Endothelial cell of umbilical vein (primary cell): ENCODE data around the gene CEP70. TPM values are rescaled to one million over a fixed set of nuclear protein-coding genes. Genes with fewer than 3 reads are reported as not detected.

Experiments
- BruUV-seq: library from RNA; stranded (reverse); fragments of 400-500 nt; replicated peaks from 2 replicates; lab custom pipeline; 2021; lab: Mats Ljungman, UMichigan
- CTCF ChIA-PET: fragments of 300-600, 350-600 bp; sonication (Branson Sonifier 250); formaldehyde crosslinking; loops from one replicate; lab custom pipeline; 2021; ENCODE audit warnings: antibody characterized with exemption, inconsistent platforms; lab: Charles Lee
- POLR2A ChIA-PET: fragments of 300-600, 350-600 bp; sonication (Branson Sonifier 250); formaldehyde crosslinking; loops from one replicate; lab custom pipeline; 2021; ENCODE audit warnings: antibody characterized with exemption, inconsistent platforms; lab: Charles Lee
- DNase-seq: peaks from one replicate; pipeline ENCODE4 v3.0.0-alpha.2; 2011; ENCODE audit warnings: low read depth, low spot score
- FAIRE-seq: peaks from 2 replicates; lab custom pipeline; 2011; peaks lifted over from hg19 to GRCh38; lab: Jason Lieb, UNC
- H2AFZ ChIP-seq: 2 replicates; pipeline ENCODE4 v1.6.0; 2012; ENCODE audit warnings: low read depth, low read length, control low read depth, inconsistent platforms
- H3K27ac ChIP-seq: 2 replicates; pipeline ENCODE4 v1.5.1; 2011; ENCODE audit warnings: low read depth, mild to moderate bottlenecking, control low read depth, low read length, moderate library complexity; ENCODE audit not compliant: insufficient read depth
- H3K27me3 ChIP-seq, 2 experiments: 2 replicates each; pipeline versions ENCODE4 v1.6.0 to v1.6.1; 2011; ENCODE audit warnings: low read length in 2 of 2, mixed read lengths in 1 of 2; ENCODE audit not compliant: control insufficient read depth in 2 of 2, insufficient read depth in 2 of 2
- H3K36me3 ChIP-seq, 2 experiments: 2 replicates in 1 of 2; 3 replicates in 1 of 2; pipeline ENCODE4 v1.5.1; 2011; ENCODE audit warnings: low read length in 2 of 2, mild to moderate bottlenecking in 1 of 2, moderate library complexity in 1 of 2; ENCODE audit not compliant: control insufficient read depth in 2 of 2, insufficient read depth in 2 of 2; ENCODE audit errors: extremely low read depth in 1 of 2
- H3K4me1 ChIP-seq: 3 replicates; pipeline ENCODE4 v1.5.1; 2011; ENCODE audit warnings: mild to moderate bottlenecking, low read length; ENCODE audit not compliant: control insufficient read depth, insufficient read depth; ENCODE audit errors: extremely low read depth
- H3K4me2 ChIP-seq: 2 replicates; pipeline ENCODE4 v1.6.1; 2011; ENCODE audit warnings: low read length, control low read depth, mixed read lengths; ENCODE audit not compliant: insufficient read depth
- H3K4me3 ChIP-seq, 3 experiments: fragments of 200-600 bp in 1 of 3; sonication (generic), shearing (Covaris generic) in 1 of 3; replicated peaks in 1 of 3; 2 replicates each; pipeline ENCODE4 v1.5.1; 2011 to 2016; ENCODE audit warnings: control low read depth in 3 of 3, low read length in 3 of 3, mild to moderate bottlenecking in 2 of 3, inconsistent platforms in 1 of 3, low read depth in 1 of 3, moderate library complexity in 1 of 3; ENCODE audit not compliant: insufficient read depth in 1 of 3
- H3K79me2 ChIP-seq: 2 replicates; pipeline ENCODE4 v1.6.0; 2012; ENCODE audit warnings: low read length, inconsistent platforms; ENCODE audit not compliant: control insufficient read depth, insufficient read depth
- H3K9ac ChIP-seq: replicated peaks from 2 replicates; pipeline ENCODE3; 2011; ENCODE audit warnings: low read length, control low read depth; ENCODE audit not compliant: insufficient read depth; ENCODE audit errors: extremely low read depth
- H3K9me1 ChIP-seq: replicated peaks from 3 replicates; pipeline ENCODE4 v1.6.0; 2011; ENCODE audit warnings: mild to moderate bottlenecking, low read length; ENCODE audit not compliant: control insufficient read depth, insufficient read depth; ENCODE audit errors: extremely low read depth
- H3K9me3 ChIP-seq: replicated peaks from 2 replicates; pipeline ENCODE4 v1.5.1; 2012; ENCODE audit warnings: low read length, inconsistent platforms; ENCODE audit not compliant: control insufficient read depth, insufficient read depth
- H4K20me1 ChIP-seq: replicated peaks from 2 replicates; pipeline ENCODE3; 2011; ENCODE audit warnings: mild to moderate bottlenecking, low read length; ENCODE audit not compliant: control insufficient read depth, insufficient read depth; ENCODE audit errors: extremely low read depth
- CTCF ChIP-seq, 2 donors: IDR thresholded peaks; 1 replicate in 1 of 2; 2 replicates in 1 of 2; pipeline ENCODE4 v1.5.1; 2011; ENCODE audit warnings: low read length in 2 of 2, mild to moderate bottlenecking in 2 of 2, moderate library complexity in 2 of 2, control low read depth in 1 of 2, inconsistent platforms in 1 of 2, low read depth in 1 of 2; ENCODE audit not compliant: insufficient read depth in 1 of 2; ENCODE audit errors: extremely low read depth in 1 of 2
- EZH2 ChIP-seq: IDR thresholded peaks from 2 replicates; pipeline ENCODE4 v1.6.1; 2012; ENCODE audit warnings: borderline replicate concordance, low read depth, mild to moderate bottlenecking, moderate library complexity, low read length, inconsistent platforms; ENCODE audit not compliant: severe bottlenecking
- FOS ChIP-seq: IDR thresholded peaks from 2 replicates; pipeline ENCODE4 v1.6.1; 2011; ENCODE audit warnings: mild to moderate bottlenecking, low read length, moderate library complexity, borderline replicate concordance; ENCODE audit not compliant: insufficient read depth
- GATA2 ChIP-seq: IDR thresholded peaks from 2 replicates; pipeline ENCODE4 v1.7.0; 2011; ENCODE audit warnings: low read depth, mild to moderate bottlenecking, moderate library complexity, mixed read lengths, low read length; ENCODE audit not compliant: insufficient read length, insufficient read depth
- JUN ChIP-seq: IDR thresholded peaks from 2 replicates; pipeline ENCODE4 v1.6.1; 2011; ENCODE audit warnings: borderline replicate concordance, low read depth; ENCODE audit not compliant: insufficient read length, insufficient read depth
- MAX ChIP-seq: IDR thresholded peaks from 2 replicates; pipeline ENCODE4 v1.6.1; 2011; ENCODE audit not compliant: insufficient read depth, insufficient read length
- MYC ChIP-seq: IDR thresholded peaks from one replicate; pipeline ENCODE4 v1.6.1; 2011; ENCODE audit warnings: mild to moderate bottlenecking, low read depth, low read length
- POLR2A ChIP-seq: IDR thresholded peaks from 2 replicates; pipeline ENCODE4 v1.6.1; 2012; ENCODE audit warnings: low read depth, mild to moderate bottlenecking, control low read depth, low read length
- POLR2AphosphoS5 ChIP-seq: IDR thresholded peaks from 2 replicates; pipeline ENCODE4 v1.6.1; 2012; ENCODE audit warnings: low read depth, mild to moderate bottlenecking, control low read depth, low read length, moderate library complexity; ENCODE audit not compliant: insufficient read depth
- dilution Hi-C: fragments of 300-500 bp; cut with MboI; formaldehyde crosslinking; loops from one replicate; pipeline ENCODE4 v1.15.0; 2019; ENCODE audit warnings: low sequenced_read_pairs; ENCODE audit not compliant: extremely low pct_ligation_motif_present
- intact Hi-C: fragments of 100-400 bp; cut with micrococcal nuclease; formaldehyde crosslinking; loops from one replicate; pipeline ENCODE4 v1.10.0; 2022
- polyA plus RNA-seq, 4 experiments: library from polyadenylated mRNA; depleted of rRNA in 3 of 4; stranded (reverse) in 3 of 4; unstranded in 1 of 4; fragments of >200 nt; gene quantifications; 2 replicates each; pipeline versions ENCODE4 v1.2.1 to v1.2.3, GENCODE V29; 2011 to 2012; ENCODE audit warnings: missing spikeins in 1 of 4
- total RNA-seq: library from RNA; stranded (reverse); gene quantifications from 2 replicates; pipeline ENCODE4 v1.2.3, GENCODE V29; 2021

The CEP70 gene
- total and polyA plus RNA-seq, 2 donors (not counting 3 experiments of a cell fraction or from before 2014, with no cell fraction given) = 2.1 to 16.9 TPM

- BruUV-seq = no TSS peak
Measured at GRCh38 chr3:138615462-138615861, 21.4 kb upstream of the CEP70 start.

More at GRCh38 chr3:138615462-138615861, 21.4 kb upstream of the CEP70 start:
- Histone ChIP-seq H3K9ac (no peak overlapping the region), H4K20me1 (no peaks in the 10 kb centered on the region), H3K36me3 (no peaks in the 10 kb centered on the region), H3K9me1 (no peaks in the 10 kb centered on the region), H3K27ac (no peak overlapping the region), H2AFZ (no peak overlapping the region), H3K27me3 (no peaks in the 10 kb centered on the region), H3K4me1 (no peaks in the 10 kb centered on the region), H3K79me2 (no peaks in the 10 kb centered on the region), H3K4me2 (no peak overlapping the region), H3K9me3 (no peaks in the 10 kb centered on the region), H3K4me3 (no peak overlapping the region)
- FAIRE-seq = no peak
- intact Hi-C loops (no loop called here), dilution Hi-C loops (no loop called here)
- ChIA-PET CTCF (interaction anchor here (1.2 to 1.6 kb wide), 2 partner anchors 21 to 300 kb away, joined by 8 to 10 read pairs; partner anchors contain the start of gene CEP70), POLR2A (no interaction called here)
- TF ChIP-seq POLR2AphosphoS5 (no peak), POLR2A (no peak), MYC (no peak), CTCF (IDR thresholded peaks at IDR 0.05; ENCODE audit: extremely low read depth in 1 of 2, insufficient read depth in 1 of 2, low read depth in 1 of 2, low read length in 2 of 2) (no peak), GATA2 (no peak), EZH2 (no peak), JUN (no peak), MAX (no peak), FOS (no peak)
- no peak for DNase-seq
